ENCODE data around the gene CCM2L. TPM values are rescaled to one million over a fixed set of nuclear protein-coding genes. Genes with fewer than 3 reads are reported as not detected.

The CCM2L gene
- total and polyA plus RNA-seq, 2 of the 8 experiments (the other 6 are each of a cell fraction or from before 2014, with no cell fraction given) = 5.5 to 15.8 TPM

DNA sequence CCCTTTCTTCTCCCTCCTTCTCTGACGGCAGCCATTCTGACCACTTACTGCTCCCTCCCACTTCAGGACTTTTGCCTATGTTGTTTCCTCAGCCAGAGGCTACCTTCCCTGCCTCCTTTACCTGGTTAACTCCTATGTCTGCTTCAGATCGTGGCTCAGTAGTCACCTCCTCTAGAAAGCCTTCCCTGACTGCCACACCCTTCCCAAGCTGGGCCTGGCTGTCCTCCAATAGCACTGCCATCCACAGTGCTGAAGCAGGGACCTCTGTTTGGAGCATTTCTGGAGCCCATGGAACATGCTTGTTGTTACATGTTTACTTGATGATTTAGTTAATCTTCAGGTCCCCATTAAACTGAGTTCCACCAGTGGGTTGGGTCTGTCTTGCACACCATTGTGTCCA is 28.5 kb upstream of the CCM2L start:
- Histone ChIP-seq H3K23me2 (ENCODE audit: low read depth, low read length) (peaks cover 4% of the 10 kb centered on the region; the same call in 1 of the 2 replicates), H3K9ac (replicated peaks in 1 of 4; ENCODE audit: extremely low read depth in 1 of 4, low read depth in 3 of 4, low read length in 3 of 4) (peak overlapping the region in 1 of 4 experiments; percentile 24; a peak in 1 of 7 replicates), H3K4ac (replicated peaks; ENCODE audit: insufficient read length, low read depth, low read length) (no peak overlapping the region), H3K23ac (ENCODE audit: insufficient read length) (no peak overlapping the region), H2BK120ac (replicated peaks; ENCODE audit: low read depth, low read length) (no peak overlapping the region), H2AK5ac (ENCODE audit: low read depth, low read length) (no peak overlapping the region), H3K18ac (ENCODE audit: extremely low read depth, low read length) (no peak overlapping the region), H3K56ac (replicated peaks; ENCODE audit: insufficient read length, low read depth, low read length) (no peak overlapping the region), H3K79me1 (ENCODE audit: low read depth, low read length) (no peaks in the 10 kb centered on the region), H4K91ac (replicated peaks; ENCODE audit: insufficient read length, low read length) (no peak overlapping the region), H3K27me3 (replicated peaks in 1 of 4; ENCODE audit: control insufficient read depth in 3 of 4, extremely low read depth in 1 of 4, insufficient read depth in 3 of 4, low read length in 3 of 4) (peaks cover 0 to 3% (median 0%) of the 10 kb centered on the region in 4 experiments; a peak in 2 of 7 replicates), H3K27ac (ENCODE audit: low read depth, low read length) (no peak overlapping the region), H2AFZ (ENCODE audit: low read length) (no peak overlapping the region), H3K9me3 (ENCODE audit: insufficient read depth in 2 of 2, low read depth in 1 of 2, low read length in 1 of 2) (no peaks in the 10 kb centered on the region), H2BK20ac (ENCODE audit: low read length) (no peak overlapping the region), H3K79me2 (ENCODE audit: control insufficient read depth in 1 of 2, insufficient read depth in 2 of 2, low read length in 2 of 2) (no peaks in the 10 kb centered on the region), H4K20me1 (replicated peaks in 1 of 2; ENCODE audit: control insufficient read depth in 1 of 2, insufficient read depth in 2 of 2, low read length in 2 of 2) (no peaks in the 10 kb centered on the region), H3K4me1 (replicated peaks in 1 of 4; ENCODE audit: control insufficient read depth in 3 of 4, insufficient read depth in 4 of 4, low read length in 3 of 4) (no peaks in the 10 kb centered on the region; a peak in 1 of 7 replicates), H3K4me3 (ENCODE audit: extremely low read depth in 1 of 4, insufficient read depth in 2 of 4, low read depth in 3 of 4, low read length in 4 of 4) (no peak overlapping the region), H4K8ac (ENCODE audit: extremely low read depth, insufficient read depth, low read length) (no peak overlapping the region), H3K4me2 (ENCODE audit: insufficient read depth in 1 of 2, low read depth in 2 of 2, low read length in 2 of 2) (no peak overlapping the region), H4K5ac (ENCODE audit: insufficient read length, low read depth, low read length) (no peak overlapping the region), H3K14ac (ENCODE audit: insufficient read length) (no peak overlapping the region), H2BK12ac (ENCODE audit: low read depth, low read length) (no peak overlapping the region), H3K36me3 (ENCODE audit: control insufficient read depth in 2 of 4, insufficient read depth in 4 of 4, low read length in 3 of 4) (no peaks in the 10 kb centered on the region), H2BK5ac (ENCODE audit: low read depth, low read length) (no peak overlapping the region), H2BK15ac (ENCODE audit: low read length) (no peak overlapping the region)
- ChIA-PET POLR2A (ENCODE audit: partially characterized antibody) (interaction anchor here (0.7 kb wide), 1 partner anchor 783 kb away, joined by 3 read pairs; no protein-coding TSS in a partner anchor), CTCF (ENCODE audit: partially characterized antibody) (interaction anchor here (0.6 to 3.1 kb wide), 6 partner anchors 13 to 178 kb away, joined by 3 to 10 read pairs (median 4); partner anchors contain the start of gene PDRG1)
- WGBS, 2 experiments (ENCODE audit: extremely low coverage in 1 of 2, insufficient coverage in 1 of 2, insufficient read length in 1 of 2, insufficient replicate concordance in 2 of 2, low coverage in 1 of 2, low lambda C conversion rate in 2 of 2, missing lambda C conversion rate in 1 of 2) = 75% methylated on average over 2 of the region's 2 CpGs; no CpG with 5 or more reads in 1 of the 2 experiments
- no peak for FAIRE-seq
- no peak for TF ChIP-seq CEBPB (IDR thresholded peaks at IDR 0.05; ENCODE audit: low read depth, low read length)
- TF ChIP-seq NANOG (IDR thresholded peaks at IDR 0.05; ENCODE audit: insufficient read depth, low read depth, low read length, poor library complexity, severe bottlenecking) = no peak
- TF ChIP-seq YY1 (IDR thresholded peaks at IDR 0.05; ENCODE audit: low read depth, low read length) = no peak
- TF ChIP-seq TCF12 (IDR thresholded peaks at IDR 0.05; ENCODE audit: low read depth, low read length) = no peak
- TF ChIP-seq EP300 (IDR thresholded peaks at IDR 0.05; ENCODE audit: borderline replicate concordance in 1 of 2, low read depth in 2 of 2, low read length in 2 of 2) = no peak
- TF ChIP-seq CBX5 (IDR thresholded peaks at IDR 0.05; ENCODE audit: low read depth, low read length) = no peak
- DNase-seq (ENCODE audit: low read depth in 1 of 2, low spot score in 2 of 2) = no peak
